A549 (cell line): Measurements from ENCODE around the gene GRM7.

Source experiments
- ESRRA ChIP-seq: fragments of 150-350 bp; IDR thresholded peaks from 2 replicates; pipeline ENCODE4 v1.6.1; 2014; ENCODE audit warnings: mild to moderate bottlenecking, low read length, borderline replicate concordance
- MAZ ChIP-seq: fragments of 150-350 bp; IDR thresholded peaks from 2 replicates; pipeline ENCODE4 v1.6.1; 2014; ENCODE audit warnings: antibody characterized with exemption, low read depth, low read length, borderline replicate concordance
- POLR2A ChIP-seq: IDR thresholded peaks from 2 replicates; pipeline ENCODE4 v1.6.1; 2012; ENCODE audit warnings: mild to moderate bottlenecking, low read length

- no peak for TF ChIP-seq POLR2A
- no peak for TF ChIP-seq MAZ
- TF ChIP-seq ESRRA, result no peak
Observed at GRCh38 chr3:7309641-7310102, 448.8 kb downstream of the GRM7 start.
